Adrenal gland (tissue), 12 donors: ENCODE results near the gene EYS. TPM values are rescaled to one million over a fixed set of nuclear protein-coding genes. Genes with fewer than 3 reads are reported as not detected.
"Not testable (repeated sequence)": the region's sequence is repeated elsewhere in the genome, so short reads cannot be mapped to it uniquely, and the experiment has no call there.

Experiments
- DNase-seq, 7 donors: peaks; one replicate each; pipeline ENCODE4 v3.0.0-alpha.2; 2019 to 2020
- H3K27ac ChIP-seq, 5 donors: fragments of 200-600 bp; sonication (generic) in 4 of 5; 1 replicate in 3 of 5; 2 replicates in 2 of 5; pipeline versions ENCODE4 v1.5.1 to v1.8.0; 2016 to 2020; ENCODE audit warnings: mild to moderate bottlenecking in 1 of 5
- H3K27me3 ChIP-seq: fragments of 200-600 bp; 2 replicates; pipeline ENCODE4 v1.8.0; 2021
- H3K36me3 ChIP-seq, 2 donors: fragments of 200-600 bp; replicated peaks in 1 of 2; 1 replicate in 1 of 2; 2 replicates in 1 of 2; pipeline versions ENCODE4 v1.5.1 to v1.8.0; 2018 to 2022
- H3K4me1 ChIP-seq, 2 donors: fragments of 200-600 bp; replicated peaks in 1 of 2; 1 replicate in 1 of 2; 2 replicates in 1 of 2; pipeline versions ENCODE4 v1.5.1 to v1.8.0; 2018 to 2021
- H3K4me3 ChIP-seq, 4 donors: fragments of 200-600 bp; sonication (generic) in 3 of 4; one replicate each; pipeline ENCODE4 v1.5.1; 2016 to 2018
- H3K9me3 ChIP-seq, 3 donors: fragments of 200-600 bp; sonication (generic) in 1 of 3; replicated peaks in 1 of 3; 1 replicate in 2 of 3; 2 replicates in 1 of 3; pipeline versions ENCODE4 v1.5.1 to v1.8.0; 2016 to 2021
- POLR2A ChIP-seq, 2 donors: fragments of 450-650 bp; IDR thresholded peaks; one replicate each; pipeline ENCODE4 v1.6.1; 2017; ENCODE audit warnings: antibody characterized with exemption in 2 of 2, mild to moderate bottlenecking in 2 of 2, moderate library complexity in 1 of 2
- WGBS, 4 donors: extraction: QIAGEN DNeasy Blood & Tissue Kit in 2 of 4; methylation state at CpG; one replicate each; pipeline versions ENCODE4 v1.1.5 to v1.1.7; 2013 to 2017; 5-methylcytosine and 5-hydroxymethylcytosine counted together
- intact Hi-C, 2 donors: fragments of 100-400 bp; cut with DNase I; formaldehyde crosslinking; loops; one replicate each; pipeline versions ENCODE4 v1.14.1 to v1.15.0; 2022 to 2023
- polyA plus RNA-seq, 3 donors: library from polyadenylated mRNA; stranded (reverse); fragments of 200-250 nt in 2 of 3; fragments of 350-450 nt in 1 of 3; fragmentation: Illumina TruSeq in 1 of 3; extraction: RNeasy Lipid Tissue Mini Kit (QIAGEN cat#74804) in 1 of 3; gene quantifications; one replicate each; pipeline ENCODE4 v1.2.3, GENCODE V29; 2013 to 2014
- total RNA-seq, 9 donors: library from RNA; depleted of rRNA in 4 of 9; stranded (reverse); fragments of >200 nt in 4 of 9; fragments of 120-200 nt in 1 of 9; fragmentation: NEBNext Ultra II Directional in 1 of 9; extraction: Animal tissue kit (Norgen Biotek cat#: 25700) in 1 of 9; gene quantifications; one replicate each; pipeline versions ENCODE4 v1.1.0 to v1.2.4, GENCODE V29; 2013 to 2023
- TF ChIP-seq, protein P1 (sequence below), 6 experiments: fragments of 450-650 bp in 4 of 6; fragments of 200-600 bp in 2 of 6; sonication (generic) in 1 of 6; IDR thresholded peaks; 1 replicate in 5 of 6; 2 replicates in 1 of 6; pipeline versions ENCODE4 v1.5.1 to v1.8.0; 2016 to 2021; ENCODE audit warnings: antibody characterized with exemption in 6 of 6, mild to moderate bottlenecking in 2 of 6, moderate library complexity in 1 of 6
- donor health status: healthy with polysubstance abuse.
- donor health status: Bipolar disorder and iron deficiency.
- donor health status: DM: yes; HTN: yes; CAD: no.
- donor health status: DM: no; HTN: no; CAD: no.
- donor health status: DM: no; HTN: no; CAD: no.
- donor health status: DM: yes; HTN: yes; CAD: no.

Gene EYS
- total and polyA plus RNA-seq, 12 donors: 0.03 to 3.1 (median 0.18) TPM; not detected in 7

DNA sequence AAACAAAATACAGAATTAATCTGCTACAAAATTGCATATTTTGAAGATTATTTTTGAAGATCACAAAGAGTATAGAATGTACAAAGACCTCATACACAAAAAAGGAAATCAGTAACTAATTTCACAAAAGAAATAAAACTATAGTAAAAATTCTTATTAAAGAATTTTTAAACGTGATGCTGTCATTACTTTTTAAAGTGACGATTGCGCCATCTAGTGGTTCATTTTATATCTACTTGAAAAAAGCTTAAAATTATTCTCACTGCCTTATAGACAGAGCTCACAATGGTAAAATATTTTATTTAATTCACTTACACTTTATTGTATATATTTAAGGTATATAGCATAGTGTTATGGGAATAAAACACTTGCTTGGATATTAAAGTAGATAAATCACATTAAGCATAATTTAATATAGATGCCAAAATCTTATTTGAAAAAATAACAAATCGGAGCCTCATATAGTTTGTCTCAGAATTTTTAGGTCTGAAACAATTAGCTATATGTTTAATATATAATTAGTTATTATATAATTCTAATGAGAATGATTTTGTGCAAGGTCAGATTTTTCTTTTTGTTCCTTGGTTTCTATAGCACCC, 1942.6 kb downstream of the EYS start:
- Histone ChIP-seq H3K4me1 (no peaks in the 10 kb centered on the region), H3K36me3 (no peaks in the 10 kb centered on the region), H3K27me3 (no peaks in the 10 kb centered on the region), H3K27ac (no peak overlapping the region), H3K9me3 (no peaks in the 10 kb centered on the region), H3K4me3 (no peak overlapping the region)
- DNase-seq: no peak
- WGBS, 4 donors: 24 to 26% (median 25%) methylated on average over 4 of the region's 4 CpGs
- intact Hi-C loops: loop anchor here (5.0 to 10.0 kb wide), 2 partner anchors 167 to 420 kb away; no protein-coding TSS in a partner anchor
- TF ChIP-seq, protein P1, sequence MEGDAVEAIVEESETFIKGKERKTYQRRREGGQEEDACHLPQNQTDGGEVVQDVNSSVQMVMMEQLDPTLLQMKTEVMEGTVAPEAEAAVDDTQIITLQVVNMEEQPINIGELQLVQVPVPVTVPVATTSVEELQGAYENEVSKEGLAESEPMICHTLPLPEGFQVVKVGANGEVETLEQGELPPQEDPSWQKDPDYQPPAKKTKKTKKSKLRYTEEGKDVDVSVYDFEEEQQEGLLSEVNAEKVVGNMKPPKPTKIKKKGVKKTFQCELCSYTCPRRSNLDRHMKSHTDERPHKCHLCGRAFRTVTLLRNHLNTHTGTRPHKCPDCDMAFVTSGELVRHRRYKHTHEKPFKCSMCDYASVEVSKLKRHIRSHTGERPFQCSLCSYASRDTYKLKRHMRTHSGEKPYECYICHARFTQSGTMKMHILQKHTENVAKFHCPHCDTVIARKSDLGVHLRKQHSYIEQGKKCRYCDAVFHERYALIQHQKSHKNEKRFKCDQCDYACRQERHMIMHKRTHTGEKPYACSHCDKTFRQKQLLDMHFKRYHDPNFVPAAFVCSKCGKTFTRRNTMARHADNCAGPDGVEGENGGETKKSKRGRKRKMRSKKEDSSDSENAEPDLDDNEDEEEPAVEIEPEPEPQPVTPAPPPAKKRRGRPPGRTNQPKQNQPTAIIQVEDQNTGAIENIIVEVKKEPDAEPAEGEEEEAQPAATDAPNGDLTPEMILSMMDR (IDR thresholded peaks at IDR 0.05): peak; percentile 48 to 81 (median 70)
- TF ChIP-seq POLR2A (IDR thresholded peaks at IDR 0.05): no peak

DNA sequence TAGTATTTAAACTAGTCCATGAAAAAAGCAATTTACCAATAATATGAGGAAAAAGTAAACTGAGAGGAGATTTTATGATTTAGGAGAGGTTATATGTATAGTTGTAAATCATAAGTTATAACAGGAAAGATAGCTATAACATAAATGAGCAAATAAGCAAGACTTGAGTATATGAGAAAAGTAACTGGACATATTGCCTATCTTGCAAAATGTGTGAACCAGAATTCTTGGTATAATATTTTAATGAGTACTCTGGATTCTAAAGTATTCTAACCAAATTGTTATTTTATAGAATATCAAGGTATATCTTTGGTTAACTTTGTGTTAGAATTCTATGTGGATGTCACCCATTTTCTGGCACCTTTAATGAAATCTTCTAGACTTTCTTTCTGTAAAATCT, 1946.8 kb downstream of the EYS start:
- intact Hi-C loops: loop anchor here (5.0 to 10.0 kb wide), 2 partner anchors 163 to 415 kb away; no protein-coding TSS in a partner anchor
- no peaks in the 10 kb centered on the region for H3K27me3 ChIP-seq
- no peak overlapping the region for H3K4me3 ChIP-seq
- no peaks in the 10 kb centered on the region for H3K36me3 ChIP-seq
- H3K9me3 ChIP-seq: peaks cover 0 to 6% (median 0%) of the 10 kb centered on the region in 3 donors
- no peak for DNase-seq
- no peak overlapping the region for H3K27ac ChIP-seq
- no peaks in the 10 kb centered on the region for H3K4me1 ChIP-seq
- TF ChIP-seq, protein P1 (IDR thresholded peaks at IDR 0.05): no peak

DNA sequence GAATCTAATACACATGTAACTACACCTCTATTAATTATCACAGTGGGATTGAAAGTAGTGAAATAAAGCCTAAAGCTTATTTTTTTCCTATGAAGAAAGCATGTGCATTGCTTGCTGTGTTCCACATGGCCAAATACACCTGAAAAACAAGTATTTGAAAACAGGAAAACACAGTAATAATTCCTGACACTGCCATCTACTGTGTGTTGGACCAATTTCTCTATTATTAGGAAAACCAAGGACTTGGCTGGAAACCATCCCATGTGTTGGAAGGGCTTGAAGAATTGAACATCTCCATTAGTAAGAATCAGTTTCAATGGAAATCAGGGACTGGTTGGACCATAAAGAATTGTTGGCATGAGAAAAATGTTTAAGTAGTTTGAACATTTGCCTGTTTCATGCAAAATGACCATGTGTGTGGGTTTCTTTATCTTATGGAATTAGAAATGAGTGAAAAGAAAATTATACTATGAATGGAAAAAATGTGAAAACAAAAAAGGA, 1947.4 kb downstream of the EYS start:
- DNase-seq: no peak
- H3K27ac ChIP-seq: no peak overlapping the region
- intact Hi-C loops: loop anchor here (5.0 to 10.0 kb wide), 2 partner anchors 162 to 415 kb away; no protein-coding TSS in a partner anchor
- H3K9me3 ChIP-seq: peaks cover 0 to 6% (median 0%) of the 10 kb centered on the region in 3 donors
- no peaks in the 10 kb centered on the region for H3K4me1 ChIP-seq
- no peaks in the 10 kb centered on the region for H3K36me3 ChIP-seq
- H3K27me3 ChIP-seq: no peaks in the 10 kb centered on the region
- TF ChIP-seq POLR2A (IDR thresholded peaks at IDR 0.05): no peak
- TF ChIP-seq, protein P1 (IDR thresholded peaks at IDR 0.05): no peak
- H3K4me3 ChIP-seq: no peak overlapping the region

DNA sequence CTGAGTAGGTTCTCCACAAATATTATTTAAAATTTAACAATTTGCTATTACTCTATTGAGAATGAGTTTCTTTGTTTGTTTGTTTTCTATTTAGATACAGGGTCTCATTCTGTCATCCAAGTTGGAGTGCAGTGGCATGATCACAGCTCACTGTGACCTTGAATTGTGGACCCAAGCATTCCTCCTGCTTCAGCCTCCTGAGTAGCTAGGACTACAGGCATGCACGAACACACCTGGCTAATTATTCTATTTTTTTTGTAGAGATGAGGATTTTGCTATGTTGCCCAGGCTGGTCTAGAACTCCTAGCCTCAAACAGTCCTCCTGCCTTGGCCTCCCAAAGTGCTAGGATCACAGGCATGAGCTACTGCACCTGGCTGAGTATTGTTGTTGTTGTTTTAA, 1949.2 kb downstream of the EYS start:
- DNase-seq: no peak
- H3K27ac ChIP-seq: no peak overlapping the region
- H3K4me3 ChIP-seq: no peak overlapping the region
- intact Hi-C loops: no loop called here
- no peak for TF ChIP-seq POLR2A (IDR thresholded peaks at IDR 0.05)
- TF ChIP-seq, protein P1 (IDR thresholded peaks at IDR 0.05): no peak
- H3K36me3 ChIP-seq: no peaks in the 10 kb centered on the region
- WGBS, 4 donors: 76 to 100% (median 88%) methylated on average over 1 of the region's 1 CpG
- H3K27me3 ChIP-seq: no peaks in the 10 kb centered on the region
- peaks cover 0 to 6% (median 0%) of the 10 kb centered on the region in 3 donors for H3K9me3 ChIP-seq
- no peaks in the 10 kb centered on the region for H3K4me1 ChIP-seq

DNA sequence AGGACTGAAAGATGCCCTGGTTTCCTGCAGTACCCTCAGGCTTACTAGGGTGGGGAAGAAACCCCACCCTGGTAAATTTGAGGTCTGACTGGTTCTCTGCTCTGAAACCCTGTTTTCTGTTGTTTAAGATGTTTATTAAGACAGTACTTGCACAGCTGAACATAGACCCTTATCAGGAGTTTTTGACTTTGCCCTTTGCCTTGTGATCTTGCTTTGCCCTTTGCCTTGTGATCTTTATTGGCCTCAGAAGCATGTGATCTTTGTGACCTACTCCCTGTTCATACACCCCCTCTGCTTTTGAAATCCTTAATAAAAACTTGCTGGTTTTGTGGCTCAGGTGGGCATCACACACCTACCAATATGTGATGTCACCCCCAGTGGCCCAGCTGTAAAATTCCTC, 1949.8 kb downstream of the EYS start:
- H3K4me3 ChIP-seq, H3K27ac ChIP-seq, H3K9me3 ChIP-seq, intact Hi-C loops, DNase-seq, H3K4me1 ChIP-seq, H3K27me3 ChIP-seq, H3K36me3 ChIP-seq: not testable (repeated sequence)
